ENCODE measurements around the gene ADAP1.
"Not testable (repeated sequence)": the region's sequence is repeated elsewhere in the genome, so short reads cannot be mapped to it uniquely, and the experiment has no call there.

Gene ADAP1

GRCh38 chr7:883055-884021, 71.1 kb downstream of the ADAP1 start:
- DNase-seq (ENCODE audit: low spot score), result no peak

- no peak for DNase-seq (ENCODE audit: low spot score)
Observed at GRCh38 chr7:882336-883035, 72.0 kb downstream of the ADAP1 start.

GRCh38 chr7:881441-882234, 72.8 kb downstream of the ADAP1 start:
- DNase-seq (ENCODE audit: low spot score), result no peak

GRCh38 chr7:880450-880849, 74.0 kb downstream of the ADAP1 start:
- DNase-seq (ENCODE audit: low spot score), result no peak

- DNase-seq (ENCODE audit: low spot score), result no peak
Observed at GRCh38 chr7:879706-880105, 74.8 kb downstream of the ADAP1 start.

- no peak for DNase-seq (ENCODE audit: low spot score)
Observed at GRCh38 chr7:879093-879492, 75.4 kb downstream of the ADAP1 start.

- DNase-seq (ENCODE audit: low spot score), result no peak
Observed at GRCh38 chr7:877312-878232, 76.9 kb downstream of the ADAP1 start.

GRCh38 chr7:876972-877311, 77.5 kb downstream of the ADAP1 start:
- DNase-seq (ENCODE audit: low spot score), result no peak

GRCh38 chr7:876077-876971, 78.2 kb downstream of the ADAP1 start, which contains the start of gene GET4:
GET4 (plus strand) TSS chr7:876554; CDS start chr7:876646, 92 bp downstream.
- peak; percentile 85 for DNase-seq (ENCODE audit: low spot score)

GRCh38 chr7:875476-876076, 78.9 kb downstream of the ADAP1 start:
- DNase-seq (ENCODE audit: low spot score), result no peak

- DNase-seq (ENCODE audit: low spot score), result no peak
Observed at GRCh38 chr7:875051-875450, 79.4 kb downstream of the ADAP1 start.

GRCh38 chr7:874031-874749, 80.3 kb downstream of the ADAP1 start:
- peak; percentile 72 for DNase-seq (ENCODE audit: low spot score)

GRCh38 chr7:873367-874002, 81.0 kb downstream of the ADAP1 start:
- DNase-seq (ENCODE audit: low spot score), result peak; percentile 80

- not testable (repeated sequence) for DNase-seq (ENCODE audit: low spot score)
Observed at GRCh38 chr7:872685-873084, 81.8 kb downstream of the ADAP1 start.

- DNase-seq (ENCODE audit: low spot score), result no peak
Observed at GRCh38 chr7:871900-872537, 82.5 kb downstream of the ADAP1 start.

GRCh38 chr7:869348-869747, 85.1 kb downstream of the ADAP1 start:
- no peak for DNase-seq (ENCODE audit: low spot score)

GRCh38 chr7:868189-868486, 86.3 kb downstream of the ADAP1 start:
- DNase-seq (ENCODE audit: low spot score), result no peak

Data from SK-N-DZ (cell line).